GM11168 (cell line): ENCODE measurements around the gene NEK11.

Experiments
- in situ Hi-C: fragments of 300-500 bp; cut with MboI; formaldehyde crosslinking; loops from one replicate; pipeline ENCODE4 v1.12.0; 2022; ENCODE audit warnings: low sequenced_read_pairs; ENCODE audit not compliant: unreplicated experiment

The NEK11 gene

GRCh38 chr3:131036986-131037385 is 10.3 kb downstream of the NEK11 start:
- in situ Hi-C loops, result loop anchor here (25.0 kb wide), 1 partner anchor 975 kb away; no protein-coding TSS in a partner anchor

GRCh38 chr3:131038326-131038725 is 11.6 kb downstream of the NEK11 start:
- in situ Hi-C loops, result loop anchor here (25.0 kb wide), 1 partner anchor 974 kb away; no protein-coding TSS in a partner anchor

GRCh38 chr3:131042271-131042985 is 15.8 kb downstream of the NEK11 start:
- in situ Hi-C loops, result loop anchor here (10.0 to 25.0 kb wide), 2 partner anchors 322 to 970 kb away; no protein-coding TSS in a partner anchor

- in situ Hi-C loops, result loop anchor here (10.0 to 25.0 kb wide), 2 partner anchors 317 to 965 kb away; no protein-coding TSS in a partner anchor
These were observed 20.9 kb downstream of the NEK11 start for GRCh38 chr3:131047582-131047981.

- in situ Hi-C loops, result loop anchor here (10.0 to 25.0 kb wide), 2 partner anchors 317 to 964 kb away; no protein-coding TSS in a partner anchor
These were observed 21.4 kb downstream of the NEK11 start for GRCh38 chr3:131048030-131048429.

- in situ Hi-C loops, result no loop called here
These were observed 23.3 kb downstream of the NEK11 start for GRCh38 chr3:131050001-131050400.

GRCh38 chr3:131053043-131053859 is 26.6 kb downstream of the NEK11 start:
- in situ Hi-C loops, result no loop called here

GRCh38 chr3:131067983-131068382 is 41.3 kb downstream of the NEK11 start:
- in situ Hi-C loops, result no loop called here

GRCh38 chr3:131072099-131072559 is 45.5 kb downstream of the NEK11 start:
- in situ Hi-C loops, result no loop called here

- in situ Hi-C loops, result no loop called here
These were observed 46.2 kb downstream of the NEK11 start for GRCh38 chr3:131072845-131073244.

- in situ Hi-C loops, result no loop called here
These were observed 49.1 kb downstream of the NEK11 start for GRCh38 chr3:131075632-131076328.

- in situ Hi-C loops, result no loop called here
These were observed 51.2 kb downstream of the NEK11 start for GRCh38 chr3:131077904-131078303.

GRCh38 chr3:131079086-131079485 is 52.4 kb downstream of the NEK11 start:
- in situ Hi-C loops, result no loop called here

- in situ Hi-C loops, result no loop called here
These were observed 54.5 kb downstream of the NEK11 start for GRCh38 chr3:131081224-131081623.

GRCh38 chr3:131082246-131082645 is 55.6 kb downstream of the NEK11 start:
- in situ Hi-C loops, result no loop called here

- in situ Hi-C loops, result no loop called here
These were observed 56.5 kb downstream of the NEK11 start for GRCh38 chr3:131082871-131083863.

- in situ Hi-C loops, result no loop called here
These were observed 65.1 kb downstream of the NEK11 start for GRCh38 chr3:131091768-131092167.

GRCh38 chr3:131107637-131108433 is 81.2 kb downstream of the NEK11 start:
- in situ Hi-C loops, result no loop called here
